ENCODE measurements around the gene SRRT. TPM values are rescaled to one million over a fixed set of nuclear protein-coding genes. Genes with fewer than 3 reads are reported as not detected.
"Not testable (repeated sequence)": the region's sequence is repeated elsewhere in the genome, so short reads cannot be mapped to it uniquely, and the experiment has no call there.

SRRT gene
- total RNA-seq, 4 donors from 2014 or later = 35.0 to 47.3 (median 39.8) TPM

DNA sequence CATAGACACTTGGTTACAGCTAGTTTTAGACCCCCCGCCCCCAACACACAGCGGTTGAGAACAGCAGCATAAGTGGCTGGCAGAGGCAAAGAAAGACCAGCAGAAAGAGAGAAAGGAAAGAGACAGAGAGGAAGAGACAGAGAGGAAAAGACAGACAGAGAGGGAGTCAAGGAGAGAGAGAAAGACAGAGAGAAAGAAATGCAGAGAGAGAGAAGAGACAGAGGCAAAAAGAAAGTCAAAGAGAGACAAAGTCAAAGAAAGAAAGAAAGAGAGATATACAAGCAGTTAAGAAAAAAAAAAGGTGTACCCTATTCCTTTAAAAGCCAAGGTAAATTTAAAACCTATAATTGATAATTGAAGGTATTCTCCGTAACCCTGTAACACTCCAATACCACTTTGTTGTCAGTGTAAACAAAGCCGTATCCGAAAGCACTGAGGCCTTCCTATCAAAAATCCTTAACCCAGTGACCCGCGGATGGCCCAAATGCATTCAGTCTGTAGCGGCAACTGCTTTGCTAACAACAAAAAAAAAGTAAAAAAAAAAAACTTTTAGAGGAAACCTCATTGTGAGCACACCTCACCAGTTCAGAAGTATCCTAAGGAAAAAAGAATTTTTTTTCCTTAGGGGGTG is 34.3 kb upstream of the SRRT start:
- no peaks in the 10 kb centered on the region for H3K27me3 ChIP-seq
- no peak overlapping the region for H3K4me3 ChIP-seq
- H3K27ac ChIP-seq = no peak overlapping the region
- H3K9me3 ChIP-seq = no peaks in the 10 kb centered on the region
- intact Hi-C loops (cut with DNase I; ENCODE audit: low total_unique reads) (no loop called here), in situ Hi-C loops (cut with MboI; ENCODE audit: low sequenced_read_pairs in 4 of 4) (no loop called here)
- H3K36me3 ChIP-seq = no peaks in the 10 kb centered on the region
- TF ChIP-seq, protein P1, sequence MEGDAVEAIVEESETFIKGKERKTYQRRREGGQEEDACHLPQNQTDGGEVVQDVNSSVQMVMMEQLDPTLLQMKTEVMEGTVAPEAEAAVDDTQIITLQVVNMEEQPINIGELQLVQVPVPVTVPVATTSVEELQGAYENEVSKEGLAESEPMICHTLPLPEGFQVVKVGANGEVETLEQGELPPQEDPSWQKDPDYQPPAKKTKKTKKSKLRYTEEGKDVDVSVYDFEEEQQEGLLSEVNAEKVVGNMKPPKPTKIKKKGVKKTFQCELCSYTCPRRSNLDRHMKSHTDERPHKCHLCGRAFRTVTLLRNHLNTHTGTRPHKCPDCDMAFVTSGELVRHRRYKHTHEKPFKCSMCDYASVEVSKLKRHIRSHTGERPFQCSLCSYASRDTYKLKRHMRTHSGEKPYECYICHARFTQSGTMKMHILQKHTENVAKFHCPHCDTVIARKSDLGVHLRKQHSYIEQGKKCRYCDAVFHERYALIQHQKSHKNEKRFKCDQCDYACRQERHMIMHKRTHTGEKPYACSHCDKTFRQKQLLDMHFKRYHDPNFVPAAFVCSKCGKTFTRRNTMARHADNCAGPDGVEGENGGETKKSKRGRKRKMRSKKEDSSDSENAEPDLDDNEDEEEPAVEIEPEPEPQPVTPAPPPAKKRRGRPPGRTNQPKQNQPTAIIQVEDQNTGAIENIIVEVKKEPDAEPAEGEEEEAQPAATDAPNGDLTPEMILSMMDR (IDR thresholded peaks at IDR 0.05 in 4 of 5, conservative IDR thresholded peaks at IDR 0.05 in 1 of 5) = no peak
- TF ChIP-seq POLR2A (IDR thresholded peaks at IDR 0.05) = no peak
- ATAC-seq = no peak
- peaks cover 4 to 5% of the 10 kb centered on the region in 2 donors for H3K4me1 ChIP-seq
- DNase-seq = no peak

DNA sequence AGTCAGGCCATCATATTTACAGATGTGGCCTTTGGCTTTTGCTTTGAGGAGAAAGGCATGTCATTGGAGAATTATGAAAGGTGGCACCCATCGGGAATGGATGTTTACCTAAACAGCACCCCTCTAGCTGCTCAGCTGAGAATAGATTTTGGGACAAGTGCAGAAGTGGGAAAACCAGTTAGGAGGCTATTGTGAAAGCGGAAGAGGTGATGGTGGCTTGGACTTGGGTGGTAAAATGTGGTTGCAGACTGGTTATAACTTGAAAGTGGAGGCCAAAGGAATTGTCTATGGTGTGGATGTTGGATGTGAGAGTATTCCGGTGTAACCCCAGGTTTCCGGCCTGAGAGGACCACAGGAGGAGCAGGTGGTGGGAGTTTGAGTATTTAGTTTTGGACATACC is 27.5 kb upstream of the SRRT start:
- intact Hi-C loops (cut with DNase I; ENCODE audit: low total_unique reads) (no loop called here), in situ Hi-C loops (cut with MboI; ENCODE audit: low sequenced_read_pairs in 4 of 4) (no loop called here)
- no peaks in the 10 kb centered on the region for H3K36me3 ChIP-seq
- DNase-seq (no peak), ATAC-seq (no peak)
- no peak overlapping the region for H3K4me3 ChIP-seq
- H3K27ac ChIP-seq = no peak overlapping the region
- no peaks in the 10 kb centered on the region for H3K27me3 ChIP-seq
- no peaks in the 10 kb centered on the region for H3K9me3 ChIP-seq
- no peak for TF ChIP-seq POLR2A (IDR thresholded peaks at IDR 0.05)
- TF ChIP-seq, protein P1 (IDR thresholded peaks at IDR 0.05 in 4 of 5, conservative IDR thresholded peaks at IDR 0.05 in 1 of 5) = no peak
- H3K4me1 ChIP-seq = peaks cover 7% of the 10 kb centered on the region in 2 donors

DNA sequence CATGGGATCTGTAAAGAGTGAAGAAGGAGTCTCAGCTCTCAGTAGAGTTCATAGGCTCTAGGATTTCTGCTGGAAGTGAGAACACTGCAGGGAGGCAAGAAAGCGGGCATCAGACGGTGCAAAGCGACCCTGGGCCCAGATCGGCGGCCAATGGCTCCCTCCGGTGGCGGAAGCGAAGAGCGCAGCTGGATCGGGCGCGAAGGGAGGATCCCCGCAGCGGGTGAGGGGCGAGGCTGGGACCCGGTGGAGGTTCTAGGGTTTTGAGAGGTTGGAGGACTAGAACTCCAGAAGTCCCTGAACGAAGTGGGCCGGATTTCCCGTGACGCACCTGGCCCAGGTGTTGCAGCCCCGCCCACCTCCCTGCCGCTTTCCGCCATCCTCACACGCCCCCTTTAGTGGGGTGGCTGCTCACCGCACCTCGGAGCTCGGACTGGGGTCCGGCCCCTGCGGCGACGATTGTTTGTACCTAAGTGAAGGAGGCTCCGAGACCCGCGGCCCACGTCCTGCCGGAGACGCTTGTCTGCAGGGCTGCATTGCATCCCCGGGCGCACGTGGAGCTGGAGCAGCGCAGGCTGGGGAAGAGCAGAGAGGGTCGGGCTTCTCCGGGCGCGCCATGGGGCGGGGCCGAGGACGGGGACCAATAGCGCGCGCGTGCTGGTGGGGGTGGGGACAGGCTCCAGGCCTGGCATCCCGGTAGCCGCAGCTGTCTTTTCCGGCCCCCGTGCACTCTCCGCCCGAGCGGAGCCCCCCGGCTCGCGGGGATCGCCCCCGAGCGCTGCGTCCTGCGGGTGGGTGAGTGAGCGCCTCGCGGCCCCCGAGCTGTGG is 22.6 kb upstream of the SRRT start, which contains the start of gene SLC12A9:
TSS of gene SLC12A9 (plus strand) at position 666 of the 825 bp plus-strand sequence. CDS start 1,485 bp downstream, outside the sequence.
- peak within 1 kb of the TSS; percentile 38 to 77 (median 58) for H3K27ac ChIP-seq
- peak in 1 of 2 donors; percentile 22 for TF ChIP-seq POLR2A (IDR thresholded peaks at IDR 0.05)
- TF ChIP-seq, protein P1 (IDR thresholded peaks at IDR 0.05 in 4 of 5, conservative IDR thresholded peaks at IDR 0.05 in 1 of 5) = peak; percentile 78 to 90 (median 84)
- in situ Hi-C loops (cut with MboI; ENCODE audit: low sequenced_read_pairs in 4 of 4) = loop anchor here (5.0 to 25.0 kb wide), 6 partner anchors 55 to 415 kb away; partner anchors contain the start of genes POP7 (in 3 of the 4), SPACDR (in 2 of the 4), EPO (in 1 of the 4) and FBXO24 (in 1 of the 4)

DNA sequence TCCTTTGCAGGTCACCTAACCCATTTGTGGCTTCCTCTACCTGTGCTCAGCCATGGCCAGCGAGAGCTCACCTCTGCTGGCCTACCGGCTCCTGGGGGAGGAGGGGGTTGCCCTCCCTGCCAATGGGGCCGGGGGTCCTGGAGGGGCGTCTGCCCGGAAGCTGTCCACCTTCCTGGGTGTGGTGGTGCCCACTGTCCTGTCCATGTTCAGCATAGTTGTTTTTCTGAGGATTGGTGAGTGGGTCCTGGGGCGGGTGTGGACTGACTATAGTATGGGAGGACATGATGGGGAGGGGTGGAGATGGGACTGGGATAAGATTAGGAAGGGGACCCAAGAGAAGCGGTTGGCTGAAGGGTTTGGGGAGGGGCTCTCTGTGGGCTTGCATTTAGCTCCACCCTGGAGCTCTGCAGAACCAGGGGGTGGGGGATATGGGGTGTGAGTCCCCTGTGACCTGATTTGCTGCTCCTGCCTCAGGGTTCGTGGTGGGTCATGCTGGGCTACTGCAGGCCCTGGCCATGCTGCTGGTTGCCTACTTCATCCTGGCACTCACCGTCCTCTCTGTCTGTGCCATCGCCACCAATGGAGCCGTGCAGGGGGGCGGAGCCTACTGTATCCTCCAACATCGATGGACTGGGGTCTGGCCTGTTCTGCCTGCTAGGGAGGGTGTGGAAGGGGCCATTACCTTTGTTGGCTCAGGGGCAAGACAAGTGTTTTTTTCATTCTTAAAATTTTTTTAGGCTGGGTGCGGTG is 20.6 kb upstream of the SRRT start:
- DNase-seq (no peak), ATAC-seq (no peak)
- Histone ChIP-seq H3K27ac (no peak overlapping the region), H3K4me1 (peaks cover 7 to 16% of the 10 kb centered on the region in 2 donors), H3K36me3 (no peaks in the 10 kb centered on the region), H3K9me3 (no peaks in the 10 kb centered on the region), H3K27me3 (no peaks in the 10 kb centered on the region), H3K4me3 (no peak overlapping the region)
- intact Hi-C loops (cut with DNase I; ENCODE audit: low total_unique reads) (no loop called here), in situ Hi-C loops (cut with MboI; ENCODE audit: low sequenced_read_pairs in 4 of 4) (loop anchor here (5.0 to 25.0 kb wide), 6 partner anchors 57 to 417 kb away; partner anchors contain the start of genes POP7 (in 3 of the 4), SPACDR (in 2 of the 4), EPO (in 1 of the 4) and FBXO24 (in 1 of the 4))
- TF ChIP-seq, protein P1 (IDR thresholded peaks at IDR 0.05 in 4 of 5, conservative IDR thresholded peaks at IDR 0.05 in 1 of 5) = no peak
- no peak for TF ChIP-seq POLR2A (IDR thresholded peaks at IDR 0.05)

More for the DNA sequence above, 22.6 kb upstream of the SRRT start, which contains the start of gene SLC12A9:
- intact Hi-C loops (cut with DNase I; ENCODE audit: low total_unique reads) = loop anchor here (2.0 kb wide), 2 partner anchors 49 to 147 kb away; no protein-coding TSS in a partner anchor
- DNase-seq = peak; percentile 70 to 76
- H3K36me3 ChIP-seq = no peaks in the 10 kb centered on the region
- H3K4me3 ChIP-seq = peak within 1 kb of the TSS; percentile 64 to 71 (median 69)
- H3K27me3 ChIP-seq = no peaks in the 10 kb centered on the region
- no peaks in the 10 kb centered on the region for H3K9me3 ChIP-seq
- peaks cover 7 to 16% of the 10 kb centered on the region in 2 donors for H3K4me1 ChIP-seq
- ATAC-seq = peak; percentile 87 to 95

DNA sequence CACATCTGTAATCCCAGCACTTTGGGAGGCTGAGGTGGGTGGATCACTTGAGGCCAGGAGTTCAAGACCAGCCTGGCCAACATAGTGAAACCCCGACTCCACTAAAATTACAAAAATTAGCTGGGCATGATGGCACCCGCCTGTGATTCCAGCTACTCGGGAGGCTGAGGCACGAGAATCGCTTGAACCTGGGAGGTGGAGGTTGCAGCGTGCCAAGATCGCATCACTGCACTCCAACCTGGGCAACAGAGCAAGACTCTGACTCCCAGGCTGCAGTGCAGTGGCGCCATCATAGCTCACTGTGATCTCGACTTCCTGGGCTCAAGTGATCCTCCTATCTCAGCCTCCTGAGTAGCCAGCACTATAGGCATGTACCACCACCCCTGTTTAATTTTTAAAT is 20.0 kb upstream of the SRRT start:
- H3K27me3 ChIP-seq; H3K4me3 ChIP-seq; intact Hi-C loops (cut with DNase I; ENCODE audit: low total_unique reads); H3K27ac ChIP-seq; DNase-seq; H3K36me3 ChIP-seq; H3K9me3 ChIP-seq; ATAC-seq: not testable (repeated sequence)
- in situ Hi-C loops (cut with MboI; ENCODE audit: low sequenced_read_pairs in 4 of 4) = loop anchor here (5.0 to 25.0 kb wide), 6 partner anchors 58 to 418 kb away; partner anchors contain the start of genes POP7 (in 3 of the 4), SPACDR (in 2 of the 4), EPO (in 1 of the 4) and FBXO24 (in 1 of the 4)
- H3K4me1 ChIP-seq = peaks cover 7 to 16% of the 10 kb centered on the region in 2 donors

Measured in gastrocnemius medialis (tissue), 4 donors.